HL-60 (cell line): ENCODE results near the gene NOXA1.

Source experiments
- GABPA ChIP-seq: IDR thresholded peaks from 2 replicates; pipeline ENCODE4 v1.6.1; 2012; ENCODE audit warnings: low read depth
- POLR2AphosphoS5 ChIP-seq: IDR thresholded peaks from 2 replicates; pipeline ENCODE4 v1.6.1; 2012; ENCODE audit warnings: low read depth
- SPI1 ChIP-seq: IDR thresholded peaks from 2 replicates; pipeline ENCODE4 v1.6.1; 2012; ENCODE audit warnings: low read depth, mild to moderate bottlenecking, borderline replicate concordance
- TF ChIP-seq, protein P1 (sequence below): IDR thresholded peaks from one replicate; pipeline ENCODE4 v1.5.1; 2011; ENCODE audit warnings: low read length, control low read depth, inconsistent platforms; ENCODE audit not compliant: insufficient read depth
- TF ChIP-seq, protein P2 (sequence below): IDR thresholded peaks from 2 replicates; pipeline ENCODE4 v1.6.1; 2012; ENCODE audit warnings: low read depth; ENCODE audit not compliant: insufficient replicate concordance

- TF ChIP-seq, protein P1, sequence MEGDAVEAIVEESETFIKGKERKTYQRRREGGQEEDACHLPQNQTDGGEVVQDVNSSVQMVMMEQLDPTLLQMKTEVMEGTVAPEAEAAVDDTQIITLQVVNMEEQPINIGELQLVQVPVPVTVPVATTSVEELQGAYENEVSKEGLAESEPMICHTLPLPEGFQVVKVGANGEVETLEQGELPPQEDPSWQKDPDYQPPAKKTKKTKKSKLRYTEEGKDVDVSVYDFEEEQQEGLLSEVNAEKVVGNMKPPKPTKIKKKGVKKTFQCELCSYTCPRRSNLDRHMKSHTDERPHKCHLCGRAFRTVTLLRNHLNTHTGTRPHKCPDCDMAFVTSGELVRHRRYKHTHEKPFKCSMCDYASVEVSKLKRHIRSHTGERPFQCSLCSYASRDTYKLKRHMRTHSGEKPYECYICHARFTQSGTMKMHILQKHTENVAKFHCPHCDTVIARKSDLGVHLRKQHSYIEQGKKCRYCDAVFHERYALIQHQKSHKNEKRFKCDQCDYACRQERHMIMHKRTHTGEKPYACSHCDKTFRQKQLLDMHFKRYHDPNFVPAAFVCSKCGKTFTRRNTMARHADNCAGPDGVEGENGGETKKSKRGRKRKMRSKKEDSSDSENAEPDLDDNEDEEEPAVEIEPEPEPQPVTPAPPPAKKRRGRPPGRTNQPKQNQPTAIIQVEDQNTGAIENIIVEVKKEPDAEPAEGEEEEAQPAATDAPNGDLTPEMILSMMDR, result no peak
- TF ChIP-seq POLR2AphosphoS5, result no peak
- no peak for TF ChIP-seq SPI1
- TF ChIP-seq, protein P2, sequence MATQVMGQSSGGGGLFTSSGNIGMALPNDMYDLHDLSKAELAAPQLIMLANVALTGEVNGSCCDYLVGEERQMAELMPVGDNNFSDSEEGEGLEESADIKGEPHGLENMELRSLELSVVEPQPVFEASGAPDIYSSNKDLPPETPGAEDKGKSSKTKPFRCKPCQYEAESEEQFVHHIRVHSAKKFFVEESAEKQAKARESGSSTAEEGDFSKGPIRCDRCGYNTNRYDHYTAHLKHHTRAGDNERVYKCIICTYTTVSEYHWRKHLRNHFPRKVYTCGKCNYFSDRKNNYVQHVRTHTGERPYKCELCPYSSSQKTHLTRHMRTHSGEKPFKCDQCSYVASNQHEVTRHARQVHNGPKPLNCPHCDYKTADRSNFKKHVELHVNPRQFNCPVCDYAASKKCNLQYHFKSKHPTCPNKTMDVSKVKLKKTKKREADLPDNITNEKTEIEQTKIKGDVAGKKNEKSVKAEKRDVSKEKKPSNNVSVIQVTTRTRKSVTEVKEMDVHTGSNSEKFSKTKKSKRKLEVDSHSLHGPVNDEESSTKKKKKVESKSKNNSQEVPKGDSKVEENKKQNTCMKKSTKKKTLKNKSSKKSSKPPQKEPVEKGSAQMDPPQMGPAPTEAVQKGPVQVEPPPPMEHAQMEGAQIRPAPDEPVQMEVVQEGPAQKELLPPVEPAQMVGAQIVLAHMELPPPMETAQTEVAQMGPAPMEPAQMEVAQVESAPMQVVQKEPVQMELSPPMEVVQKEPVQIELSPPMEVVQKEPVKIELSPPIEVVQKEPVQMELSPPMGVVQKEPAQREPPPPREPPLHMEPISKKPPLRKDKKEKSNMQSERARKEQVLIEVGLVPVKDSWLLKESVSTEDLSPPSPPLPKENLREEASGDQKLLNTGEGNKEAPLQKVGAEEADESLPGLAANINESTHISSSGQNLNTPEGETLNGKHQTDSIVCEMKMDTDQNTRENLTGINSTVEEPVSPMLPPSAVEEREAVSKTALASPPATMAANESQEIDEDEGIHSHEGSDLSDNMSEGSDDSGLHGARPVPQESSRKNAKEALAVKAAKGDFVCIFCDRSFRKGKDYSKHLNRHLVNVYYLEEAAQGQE, result no peak
- no peak for TF ChIP-seq GABPA
These were observed 44.0 kb downstream of the NOXA1 start for GRCh38 chr9:137467161-137467581.
